PFSK-1 (cell line): ENCODE measurements around the gene PLRG1.

Experiments used
- FOXP2 ChIP-seq: optimal IDR thresholded peaks from 2 replicates; pipeline ENCODE3; 2011; ENCODE audit warnings: borderline replicate concordance, control low read depth, inconsistent platforms; ENCODE audit not compliant: insufficient read depth; ENCODE audit errors: extremely low read length, extremely low read depth
- POLR2AphosphoS5 ChIP-seq: IDR thresholded peaks from 2 replicates; pipeline ENCODE4 v1.6.1; 2012; ENCODE audit warnings: low read depth, mild to moderate bottlenecking, control low read depth, low read length, moderate library complexity
- SIN3A ChIP-seq: IDR thresholded peaks from 2 replicates; pipeline ENCODE4 v1.6.1; 2012; ENCODE audit warnings: mild to moderate bottlenecking, low read length, moderate library complexity, borderline replicate concordance; ENCODE audit not compliant: insufficient read depth
- TAF1 ChIP-seq: IDR thresholded peaks from 2 replicates; pipeline ENCODE4 v1.6.1; 2012; ENCODE audit warnings: low read length, control low read depth, borderline replicate concordance; ENCODE audit not compliant: insufficient read depth
- TF ChIP-seq, protein P1 (sequence below), 2 experiments: IDR thresholded peaks; 2 replicates each; pipeline versions ENCODE4 v1.6.1 to v1.8.0; 2011 to 2012; ENCODE audit warnings: low read depth in 2 of 2, low read length in 2 of 2, control low read depth in 1 of 2, inconsistent platforms in 1 of 2, mild to moderate bottlenecking in 1 of 2, moderate library complexity in 1 of 2; ENCODE audit not compliant: insufficient read depth in 1 of 2

Gene PLRG1

DNA sequence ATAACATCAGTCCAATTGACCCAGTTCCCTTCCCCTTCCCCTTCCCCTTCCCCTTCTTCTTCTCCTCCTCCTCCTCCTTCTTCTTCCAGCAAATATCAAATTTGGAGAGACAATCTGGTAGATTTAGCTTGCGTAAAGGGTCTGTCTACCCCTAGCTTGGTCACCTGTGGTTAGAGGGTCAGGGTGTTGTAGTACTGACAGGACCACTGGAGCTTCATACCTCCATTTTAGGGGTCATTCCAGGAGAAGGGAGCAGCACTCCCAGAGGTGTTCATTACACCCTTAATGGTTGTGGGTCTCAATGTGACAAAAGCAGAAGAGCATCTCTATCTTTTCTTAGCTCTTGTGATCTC is 8.9 kb upstream of the PLRG1 start:
- TF ChIP-seq TAF1 (no peak), POLR2AphosphoS5 (no peak), FOXP2 (no peak), SIN3A (no peak)
- TF ChIP-seq, protein P1, sequence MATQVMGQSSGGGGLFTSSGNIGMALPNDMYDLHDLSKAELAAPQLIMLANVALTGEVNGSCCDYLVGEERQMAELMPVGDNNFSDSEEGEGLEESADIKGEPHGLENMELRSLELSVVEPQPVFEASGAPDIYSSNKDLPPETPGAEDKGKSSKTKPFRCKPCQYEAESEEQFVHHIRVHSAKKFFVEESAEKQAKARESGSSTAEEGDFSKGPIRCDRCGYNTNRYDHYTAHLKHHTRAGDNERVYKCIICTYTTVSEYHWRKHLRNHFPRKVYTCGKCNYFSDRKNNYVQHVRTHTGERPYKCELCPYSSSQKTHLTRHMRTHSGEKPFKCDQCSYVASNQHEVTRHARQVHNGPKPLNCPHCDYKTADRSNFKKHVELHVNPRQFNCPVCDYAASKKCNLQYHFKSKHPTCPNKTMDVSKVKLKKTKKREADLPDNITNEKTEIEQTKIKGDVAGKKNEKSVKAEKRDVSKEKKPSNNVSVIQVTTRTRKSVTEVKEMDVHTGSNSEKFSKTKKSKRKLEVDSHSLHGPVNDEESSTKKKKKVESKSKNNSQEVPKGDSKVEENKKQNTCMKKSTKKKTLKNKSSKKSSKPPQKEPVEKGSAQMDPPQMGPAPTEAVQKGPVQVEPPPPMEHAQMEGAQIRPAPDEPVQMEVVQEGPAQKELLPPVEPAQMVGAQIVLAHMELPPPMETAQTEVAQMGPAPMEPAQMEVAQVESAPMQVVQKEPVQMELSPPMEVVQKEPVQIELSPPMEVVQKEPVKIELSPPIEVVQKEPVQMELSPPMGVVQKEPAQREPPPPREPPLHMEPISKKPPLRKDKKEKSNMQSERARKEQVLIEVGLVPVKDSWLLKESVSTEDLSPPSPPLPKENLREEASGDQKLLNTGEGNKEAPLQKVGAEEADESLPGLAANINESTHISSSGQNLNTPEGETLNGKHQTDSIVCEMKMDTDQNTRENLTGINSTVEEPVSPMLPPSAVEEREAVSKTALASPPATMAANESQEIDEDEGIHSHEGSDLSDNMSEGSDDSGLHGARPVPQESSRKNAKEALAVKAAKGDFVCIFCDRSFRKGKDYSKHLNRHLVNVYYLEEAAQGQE (IDR thresholded peaks at IDR 0.05; ENCODE audit: insufficient read depth in 1 of 2, low read depth in 2 of 2, low read length in 2 of 2): no peak

- TF ChIP-seq, protein P1 (IDR thresholded peaks at IDR 0.05; ENCODE audit: insufficient read depth in 1 of 2, low read depth in 2 of 2, low read length in 2 of 2): no peak
- no peak for TF ChIP-seq TAF1
Measured at GRCh38 chr4:154551872-154552686, 1.9 kb upstream of the PLRG1 start.

DNA sequence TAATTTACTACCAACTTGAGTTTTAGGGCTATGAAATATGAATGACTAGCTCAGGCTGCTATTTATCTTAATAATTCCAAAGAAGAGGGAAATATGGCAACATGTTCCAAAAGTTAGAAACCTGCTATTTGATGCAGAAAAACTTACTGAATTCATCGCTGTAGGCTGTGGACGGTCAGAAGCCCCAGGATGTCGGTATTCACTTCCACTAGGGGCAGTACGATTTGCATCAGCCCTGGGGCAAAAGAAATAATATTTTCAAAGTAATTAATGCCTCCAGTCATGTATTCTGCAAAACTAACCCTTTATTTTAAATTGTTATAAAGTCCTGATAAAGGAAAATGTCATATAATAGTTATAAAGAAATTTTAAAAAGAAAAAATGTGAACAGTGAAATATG is 4.5 kb downstream of the PLRG1 start:
- TF ChIP-seq FOXP2 (no peak), TAF1 (no peak), POLR2AphosphoS5 (no peak)
- TF ChIP-seq, protein P1 (IDR thresholded peaks at IDR 0.05; ENCODE audit: insufficient read depth in 1 of 2, low read depth in 2 of 2, low read length in 2 of 2): no peak

GRCh38 chr4:154542271-154542879 is 7.8 kb downstream of the PLRG1 start:
- no peak for TF ChIP-seq SIN3A
- TF ChIP-seq, protein P1 (IDR thresholded peaks at IDR 0.05; ENCODE audit: insufficient read depth in 1 of 2, low read depth in 2 of 2, low read length in 2 of 2): no peak
- TF ChIP-seq TAF1: no peak
- TF ChIP-seq FOXP2: no peak
- no peak for TF ChIP-seq POLR2AphosphoS5

- TF ChIP-seq, protein P1 (IDR thresholded peaks at IDR 0.05; ENCODE audit: insufficient read depth in 1 of 2, low read depth in 2 of 2, low read length in 2 of 2): no peak
- TF ChIP-seq TAF1 (no peak), POLR2AphosphoS5 (no peak), FOXP2 (no peak), SIN3A (no peak)
Measured at GRCh38 chr4:154534296-154534695, 15.9 kb downstream of the PLRG1 start.
